ENCODE results near the gene EXD2.

- no peak for TF ChIP-seq EZH2 (IDR thresholded peaks at IDR 0.05)
- no peak for TF ChIP-seq POLR2AphosphoS5 (IDR thresholded peaks at IDR 0.05; ENCODE audit: borderline replicate concordance, low read depth, low read length)
Measured at GRCh38 chr14:69249603-69250002, 58.3 kb downstream of the EXD2 start.

Measured in SK-N-MC (cell line).